AG09319 (cell line): Measurements from ENCODE around the gene MAML3.

Experiments used
- DNase-seq: peaks from one replicate; pipeline ENCODE4 v3.0.0-alpha.2; 2010; ENCODE audit warnings: low read depth; ENCODE audit errors: extremely low read depth
- TF ChIP-seq, protein P1 (sequence below): IDR thresholded peaks from 2 replicates; pipeline ENCODE4 v1.5.1; 2011; ENCODE audit warnings: low read depth, mild to moderate bottlenecking, inconsistent platforms, low read length, moderate library complexity

The MAML3 gene

DNA sequence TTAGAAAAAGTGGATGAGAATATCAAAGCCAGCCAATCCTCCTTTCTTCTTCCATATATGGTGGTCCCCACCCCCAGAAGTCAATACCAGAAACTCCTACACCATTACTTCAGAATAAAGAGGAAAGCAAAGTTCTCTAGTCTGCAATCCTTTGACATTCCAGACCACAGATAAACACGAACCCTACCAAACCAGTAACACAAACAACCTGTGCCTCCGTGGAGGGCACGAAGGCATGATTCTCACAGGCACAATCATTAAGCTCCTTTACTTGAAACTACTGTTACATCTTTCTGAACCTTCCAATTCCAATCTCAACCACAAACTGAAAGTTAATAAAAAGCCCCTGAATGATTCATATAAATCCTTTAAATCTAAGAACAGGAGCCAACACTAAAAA is 16.3 kb downstream of the MAML3 start:
- no peak for DNase-seq
- TF ChIP-seq, protein P1, sequence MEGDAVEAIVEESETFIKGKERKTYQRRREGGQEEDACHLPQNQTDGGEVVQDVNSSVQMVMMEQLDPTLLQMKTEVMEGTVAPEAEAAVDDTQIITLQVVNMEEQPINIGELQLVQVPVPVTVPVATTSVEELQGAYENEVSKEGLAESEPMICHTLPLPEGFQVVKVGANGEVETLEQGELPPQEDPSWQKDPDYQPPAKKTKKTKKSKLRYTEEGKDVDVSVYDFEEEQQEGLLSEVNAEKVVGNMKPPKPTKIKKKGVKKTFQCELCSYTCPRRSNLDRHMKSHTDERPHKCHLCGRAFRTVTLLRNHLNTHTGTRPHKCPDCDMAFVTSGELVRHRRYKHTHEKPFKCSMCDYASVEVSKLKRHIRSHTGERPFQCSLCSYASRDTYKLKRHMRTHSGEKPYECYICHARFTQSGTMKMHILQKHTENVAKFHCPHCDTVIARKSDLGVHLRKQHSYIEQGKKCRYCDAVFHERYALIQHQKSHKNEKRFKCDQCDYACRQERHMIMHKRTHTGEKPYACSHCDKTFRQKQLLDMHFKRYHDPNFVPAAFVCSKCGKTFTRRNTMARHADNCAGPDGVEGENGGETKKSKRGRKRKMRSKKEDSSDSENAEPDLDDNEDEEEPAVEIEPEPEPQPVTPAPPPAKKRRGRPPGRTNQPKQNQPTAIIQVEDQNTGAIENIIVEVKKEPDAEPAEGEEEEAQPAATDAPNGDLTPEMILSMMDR: no peak

DNA sequence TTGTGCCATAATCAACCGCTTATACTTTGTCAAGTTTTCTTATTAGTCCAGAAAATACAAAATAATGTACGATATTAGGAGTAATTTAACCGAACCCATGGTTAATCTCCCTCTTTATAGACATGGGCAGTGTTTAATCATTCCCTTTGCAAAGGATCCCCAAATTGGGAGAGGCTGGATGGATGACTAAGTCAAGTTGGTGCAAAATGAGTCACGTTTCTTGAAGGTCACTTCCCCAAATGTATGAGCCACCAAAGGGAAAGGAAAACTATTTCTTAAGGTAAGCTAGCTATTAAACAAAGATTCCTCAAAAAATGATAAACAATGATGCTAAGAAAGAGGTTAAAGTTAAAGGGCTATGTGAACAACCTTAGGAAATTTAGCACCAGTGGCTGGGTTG is 17.5 kb downstream of the MAML3 start:
- DNase-seq: no peak
- TF ChIP-seq, protein P1: no peak

DNA sequence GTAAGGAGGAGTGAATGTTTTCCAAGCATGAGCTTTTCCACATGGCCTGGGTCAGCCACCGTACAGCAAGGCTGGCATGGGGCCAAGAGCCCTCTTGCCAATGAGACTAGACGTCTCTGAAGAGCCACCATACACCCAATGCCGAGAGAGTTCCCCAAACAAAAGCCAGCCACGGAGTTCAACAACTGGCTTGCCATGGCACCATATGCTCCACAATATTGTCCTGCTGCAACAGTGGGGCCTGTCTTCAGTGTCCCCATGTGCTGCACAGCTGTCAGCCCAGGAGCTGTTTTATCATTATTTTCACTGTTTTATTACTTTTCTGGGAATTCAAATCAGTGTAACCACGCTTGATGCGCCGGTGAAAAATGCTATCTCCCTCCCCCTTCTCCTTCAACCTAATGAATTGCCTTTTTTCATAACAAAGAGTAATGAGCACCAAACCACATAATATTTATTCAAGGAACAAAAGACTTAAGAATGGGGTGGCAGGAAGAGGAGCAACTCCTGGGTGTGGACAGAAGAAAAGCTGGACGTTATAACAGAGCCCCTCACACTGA is 18.4 kb downstream of the MAML3 start:
- no peak for DNase-seq

DNA sequence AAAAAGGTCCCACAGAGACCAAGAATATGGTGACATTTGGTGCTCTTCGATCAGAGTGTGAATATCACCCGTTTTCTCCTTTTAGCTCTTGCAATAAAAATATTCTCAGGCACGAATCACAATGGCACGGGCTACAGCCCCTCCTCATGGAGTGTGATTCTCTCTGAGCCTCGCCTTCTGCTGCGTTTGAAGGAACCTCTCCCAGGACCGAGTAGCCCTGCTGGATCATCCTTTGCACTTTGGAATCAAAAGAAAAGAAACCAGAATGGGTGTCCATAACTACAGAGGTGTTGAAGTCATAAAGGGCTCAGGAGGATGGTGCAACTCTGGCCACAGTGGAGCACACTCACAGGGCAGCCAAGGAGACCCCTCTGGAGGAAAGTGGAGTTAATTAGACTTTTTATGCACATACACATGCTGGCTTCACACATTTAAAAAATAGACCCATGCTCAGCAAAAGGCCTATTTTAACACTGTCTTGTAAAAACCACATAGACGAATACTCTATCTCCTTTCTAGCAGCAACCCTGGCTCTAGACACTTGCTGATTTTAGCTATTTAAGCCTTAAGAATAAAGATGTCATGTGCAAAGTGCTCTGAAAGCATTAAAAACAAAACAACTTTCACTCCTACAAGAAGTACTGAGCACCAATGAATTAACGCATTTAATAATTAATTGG is 19.1 kb downstream of the MAML3 start:
- TF ChIP-seq, protein P1: no peak
- DNase-seq: no peak

More for the DNA sequence above, 18.4 kb downstream of the MAML3 start:
- TF ChIP-seq, protein P1: no peak

DNA sequence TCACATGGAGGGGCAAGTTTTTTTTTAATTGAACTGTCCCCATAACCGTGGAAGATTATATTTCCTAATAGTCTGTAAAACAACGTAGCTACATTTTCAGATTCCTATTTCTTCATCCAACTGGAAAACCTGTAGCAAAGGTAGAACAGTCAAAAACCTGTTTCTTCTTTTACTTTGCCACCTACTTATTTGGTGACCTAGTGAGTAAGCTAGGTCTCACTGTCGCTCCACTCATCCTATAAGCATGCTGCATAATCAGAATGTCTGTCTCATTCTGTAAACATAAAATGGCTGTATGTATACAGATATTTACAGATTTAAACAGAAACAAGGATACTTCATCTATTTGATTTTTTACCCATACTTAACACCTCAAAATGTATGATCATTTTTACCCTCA is 20.4 kb downstream of the MAML3 start:
- TF ChIP-seq, protein P1: no peak
- DNase-seq: no peak

DNA sequence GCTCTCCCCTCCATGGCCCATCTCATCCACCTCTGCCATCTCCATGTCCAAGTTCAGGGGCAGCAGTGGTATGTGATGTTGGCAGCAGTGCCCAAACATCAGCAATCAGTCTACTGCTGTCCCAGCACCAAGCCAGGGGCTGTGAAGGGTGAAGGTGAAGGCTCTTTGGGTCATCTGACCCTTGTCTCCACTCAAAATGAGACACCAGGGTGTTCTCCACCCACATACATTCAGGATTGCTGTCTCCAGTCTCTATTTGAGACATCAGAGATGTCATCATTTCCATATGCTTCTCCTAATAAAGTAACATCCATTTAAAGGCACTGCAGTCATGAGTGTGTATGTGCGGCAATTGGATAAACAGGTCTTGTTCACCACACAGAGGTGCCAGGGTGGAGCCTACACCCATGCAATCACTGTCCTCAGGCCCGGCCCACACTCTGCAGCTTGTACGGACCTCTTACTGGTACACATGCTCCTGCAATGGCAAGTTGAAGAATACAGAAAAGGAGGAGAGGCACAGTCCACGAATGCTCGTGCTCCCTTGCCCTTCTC is 22.2 kb downstream of the MAML3 start:
- DNase-seq: no peak

DNA sequence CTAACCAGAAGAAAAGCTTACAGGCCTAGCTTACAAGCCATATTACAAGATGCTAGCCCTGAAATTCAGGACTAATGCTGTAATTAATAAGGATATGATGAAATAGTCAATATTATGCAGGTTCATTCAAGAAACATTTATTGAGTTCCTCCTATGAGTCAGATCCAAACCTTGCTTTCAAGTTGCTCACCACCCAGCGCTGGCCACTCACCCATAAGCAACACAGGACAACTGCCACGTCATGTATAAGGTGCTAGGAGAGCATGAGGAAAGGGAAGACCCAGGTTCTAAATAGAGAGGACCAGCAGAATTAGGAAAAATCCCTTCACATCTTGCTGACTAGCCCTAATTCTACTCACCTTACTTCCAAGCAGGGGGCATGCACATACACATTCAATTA is 23.3 kb downstream of the MAML3 start:
- DNase-seq: no peak
- TF ChIP-seq, protein P1: no peak

More for the DNA sequence above, 22.2 kb downstream of the MAML3 start:
- TF ChIP-seq, protein P1: no peak
